CD4-positive, alpha-beta T cell treated with Interleukin-10 for 1 hour (primary cell): ENCODE data around the gene RO60.
A peak's percentile ranks its signal among the peaks of the same experiment; 100 is the strongest.

Source experiments
- DNase-seq: peaks from one replicate; pipeline ENCODE4 v3.0.0-alpha.2; 2020

The RO60 gene

DNA sequence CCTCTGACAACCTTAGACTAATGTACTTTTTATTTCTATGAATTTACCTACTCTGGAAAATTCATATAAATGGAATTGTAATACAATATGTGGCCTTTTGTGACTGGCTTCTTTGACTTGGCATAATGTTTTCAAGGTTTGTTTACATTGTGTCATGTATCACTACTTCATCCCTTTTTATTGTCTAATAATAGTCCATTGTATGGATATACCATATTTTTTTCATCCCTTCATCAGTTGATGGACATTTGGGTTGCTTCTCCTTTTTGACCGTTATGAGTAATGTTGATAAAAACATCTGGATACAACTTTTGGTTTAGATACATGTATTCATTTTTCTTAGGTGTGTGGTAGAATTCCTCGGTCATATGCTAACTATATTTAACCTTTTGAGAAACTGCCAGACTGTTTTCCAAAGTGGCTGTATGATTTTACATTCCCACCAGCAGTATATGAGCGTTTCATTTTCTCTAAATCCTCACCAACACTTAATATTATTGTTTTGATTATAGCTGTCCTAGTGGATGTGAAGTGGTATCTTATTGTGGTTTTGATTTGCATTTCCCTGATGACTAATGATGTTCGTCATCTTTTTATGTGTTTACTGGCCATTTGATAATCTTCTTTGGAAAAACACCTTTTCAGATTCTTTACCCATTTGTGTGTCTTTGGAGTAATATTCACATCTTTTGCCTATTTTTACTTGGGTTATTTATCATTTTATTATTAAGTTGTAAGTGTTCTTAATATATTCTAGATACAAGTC lies 3.5 kb downstream of the RO60 start:
- no peak for DNase-seq

DNA sequence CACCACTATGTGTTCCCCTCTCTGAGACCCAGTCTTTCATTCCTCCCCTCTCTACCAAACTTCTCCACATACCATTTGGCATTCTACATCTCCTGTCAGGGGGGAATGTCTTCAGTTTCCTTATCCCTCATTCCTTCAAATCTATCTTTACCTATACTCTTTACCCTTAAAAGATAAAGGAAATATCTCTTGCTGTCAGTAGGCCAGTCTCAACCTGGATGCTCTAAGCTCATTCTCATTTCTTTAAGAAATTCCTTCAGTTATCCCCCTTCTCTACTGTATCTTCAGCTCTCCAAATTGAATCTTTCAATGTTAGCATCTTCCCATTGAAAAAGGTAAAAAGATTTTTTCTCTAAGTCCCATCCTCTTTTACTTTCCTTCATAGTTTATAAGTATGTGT lies 6.5 kb downstream of the RO60 start:
- DNase-seq, result no peak

DNA sequence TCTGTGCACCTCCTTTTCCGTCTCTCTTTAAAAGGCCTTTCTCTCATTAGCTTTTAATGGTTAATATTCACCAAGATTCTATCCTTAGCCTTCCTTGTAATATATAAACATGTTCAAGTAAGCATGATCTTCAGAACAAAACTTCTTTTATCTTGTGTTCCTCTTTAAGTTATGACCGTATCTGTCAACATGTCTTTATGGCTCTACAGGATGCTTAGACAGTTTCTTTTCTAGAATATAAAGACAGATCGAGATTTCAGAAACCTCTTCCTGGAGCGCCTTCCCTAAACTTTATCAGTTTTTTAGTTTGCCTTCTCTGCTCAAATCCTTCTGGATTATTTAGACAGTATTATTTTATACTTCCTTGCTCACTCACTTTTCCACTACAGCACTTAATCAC lies 7.2 kb downstream of the RO60 start:
- no peak for DNase-seq

DNA sequence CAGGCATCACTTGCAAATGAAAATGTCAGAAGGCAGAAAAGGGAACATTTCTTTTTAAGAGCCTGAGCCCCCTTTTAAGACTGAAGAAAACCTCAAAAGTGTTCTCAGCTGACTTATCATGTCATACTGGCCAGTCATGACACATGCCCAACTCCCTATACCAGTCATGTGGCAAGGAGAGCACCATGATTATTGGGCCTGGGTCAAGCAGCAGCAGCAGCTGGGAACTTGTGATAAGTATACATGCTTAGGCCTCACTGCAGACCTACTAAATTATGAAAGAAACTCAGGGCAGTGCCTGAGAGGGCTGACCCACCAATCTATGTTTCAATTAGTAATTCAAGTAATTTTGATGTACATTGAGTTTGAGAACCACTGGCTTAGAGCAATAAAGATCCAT lies 8.6 kb downstream of the RO60 start:
- DNase-seq, result no peak

DNA sequence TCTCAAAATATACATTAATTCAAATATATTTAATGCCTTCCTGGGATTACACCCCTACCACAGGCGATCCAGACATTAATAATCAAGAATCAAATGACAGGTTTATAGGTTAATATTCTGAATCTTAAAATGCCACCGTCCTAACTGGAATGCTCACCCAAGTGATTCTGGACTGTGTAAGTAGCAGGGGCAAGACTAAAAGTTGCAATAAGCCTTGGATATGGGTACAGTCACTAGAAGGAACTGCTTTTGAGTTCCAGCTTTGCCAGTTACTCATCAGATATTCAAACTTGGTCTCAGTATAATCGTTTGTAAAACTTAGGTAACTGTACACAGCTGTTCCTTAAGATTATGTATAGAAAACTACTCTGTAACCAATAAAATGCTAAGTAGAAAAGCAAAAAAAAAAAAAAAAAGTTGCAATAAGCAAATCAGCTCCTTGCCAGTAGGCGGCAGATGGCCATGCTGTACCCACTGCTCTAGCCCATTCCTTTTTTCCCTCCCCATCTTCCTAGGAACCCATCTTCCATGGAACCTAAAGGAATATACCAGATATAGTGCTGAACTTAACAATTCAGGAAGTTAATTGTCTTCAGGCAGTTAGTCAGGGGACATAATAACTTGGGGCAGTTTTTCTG lies 10.5 kb downstream of the RO60 start:
- no peak for DNase-seq

DNA sequence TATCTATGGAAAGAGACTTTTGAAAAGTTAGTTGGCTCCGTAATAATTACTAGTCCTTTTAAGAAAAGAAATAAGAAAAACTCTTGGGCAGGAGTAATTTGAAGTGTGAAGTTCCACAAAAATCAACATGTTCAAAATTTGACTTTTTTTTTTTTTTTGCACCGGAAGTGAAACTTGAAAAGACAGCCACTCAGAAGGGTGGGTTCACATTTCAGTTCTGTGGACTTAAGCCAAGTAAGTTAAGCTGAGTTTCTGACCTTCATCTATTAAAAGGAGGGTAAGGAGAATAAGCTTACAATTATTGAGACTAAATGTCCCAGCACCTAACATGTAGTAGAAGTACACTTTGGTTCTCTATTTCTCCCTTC lies 11.0 kb downstream of the RO60 start:
- no peak for DNase-seq

DNA sequence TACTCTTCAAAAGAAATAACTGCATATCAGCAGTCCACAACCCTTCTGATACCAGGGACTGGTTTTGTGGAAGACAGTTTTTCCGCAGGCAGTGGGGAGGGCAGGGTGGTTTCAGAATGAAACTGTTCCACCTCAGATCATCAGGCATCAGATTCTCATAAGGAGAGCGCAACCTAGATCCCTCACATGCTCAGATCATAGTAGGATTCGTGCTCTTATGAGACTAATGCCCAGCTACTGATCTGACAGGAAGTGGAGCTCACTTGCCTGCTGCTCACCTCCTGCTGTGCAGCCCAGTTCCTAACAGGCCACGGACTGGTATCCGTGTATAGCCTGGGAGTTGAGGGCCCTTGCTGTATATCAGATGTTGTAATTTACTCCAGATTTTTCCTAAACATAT lies 11.5 kb downstream of the RO60 start:
- DNase-seq, result peak; percentile 15

DNA sequence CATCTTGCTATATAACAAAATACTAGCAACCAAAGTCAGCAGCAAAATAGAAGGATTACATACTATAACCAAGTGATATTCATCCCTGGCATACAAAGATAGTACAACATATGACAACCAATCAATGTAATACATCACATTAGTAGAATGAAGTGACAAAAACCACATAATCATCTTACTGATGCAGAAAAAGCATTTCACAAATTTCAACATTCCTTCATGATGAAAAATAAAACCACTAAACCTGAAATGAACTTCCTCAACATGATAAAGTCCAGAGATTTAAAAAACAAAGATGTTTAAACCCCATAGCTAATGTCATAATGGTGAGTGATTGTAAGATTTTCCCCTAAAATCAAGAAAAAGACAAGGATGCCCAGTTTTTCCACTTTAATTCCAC lies 18.6 kb downstream of the RO60 start:
- DNase-seq, result no peak

DNA sequence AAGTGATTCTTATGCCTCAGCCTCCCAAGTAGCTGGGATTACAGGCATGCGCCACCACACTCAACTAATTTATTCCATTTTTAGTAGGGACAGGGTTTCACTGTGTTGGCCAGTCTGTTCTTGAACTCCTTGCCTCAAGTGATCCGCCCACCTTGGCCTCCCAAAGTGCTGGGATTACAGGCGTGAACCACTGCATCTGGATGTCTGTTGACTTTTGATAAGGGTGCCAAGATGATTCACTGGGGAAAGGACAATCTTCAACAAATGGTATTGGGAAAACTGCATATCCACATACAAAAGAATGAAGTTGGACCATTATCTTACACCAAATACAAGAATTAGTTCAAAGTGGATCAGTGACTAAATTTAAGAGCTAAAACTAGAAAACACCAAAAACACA lies 19.8 kb downstream of the RO60 start:
- DNase-seq, result no peak

DNA sequence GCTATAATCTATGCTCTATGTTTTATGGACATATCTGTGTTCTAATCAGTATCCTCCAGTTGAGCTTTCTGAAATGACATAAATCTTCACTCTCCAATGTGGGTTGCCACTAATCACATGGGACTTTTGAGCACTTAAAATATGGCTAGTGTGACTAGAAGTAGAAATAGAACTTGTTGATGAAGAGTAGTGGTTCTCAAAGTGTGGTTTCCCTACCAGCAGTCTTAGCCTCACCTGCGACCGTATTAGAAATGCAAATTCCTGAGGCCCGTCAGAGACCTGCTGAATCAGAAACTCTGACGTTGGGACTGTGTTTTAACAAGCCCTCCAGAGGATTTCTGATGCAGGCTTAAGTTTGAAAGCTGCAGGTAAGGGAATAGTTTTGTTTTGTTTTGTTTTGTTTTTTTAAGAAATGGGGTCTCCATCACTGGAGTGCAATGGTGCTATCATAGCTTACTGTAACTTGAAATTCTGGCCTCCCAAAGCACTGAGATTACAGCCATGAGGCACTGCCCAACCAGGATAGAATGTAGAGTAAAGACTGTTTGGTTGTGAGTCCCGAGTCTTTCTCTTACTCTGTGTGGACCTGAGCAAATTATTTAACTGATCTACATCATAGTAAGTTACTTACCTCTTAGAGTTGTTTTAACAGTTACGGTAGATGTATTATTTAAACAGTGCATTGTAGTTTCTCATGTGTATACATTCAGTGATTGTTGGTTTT lies 24.1 kb downstream of the RO60 start:
- no peak for DNase-seq

DNA sequence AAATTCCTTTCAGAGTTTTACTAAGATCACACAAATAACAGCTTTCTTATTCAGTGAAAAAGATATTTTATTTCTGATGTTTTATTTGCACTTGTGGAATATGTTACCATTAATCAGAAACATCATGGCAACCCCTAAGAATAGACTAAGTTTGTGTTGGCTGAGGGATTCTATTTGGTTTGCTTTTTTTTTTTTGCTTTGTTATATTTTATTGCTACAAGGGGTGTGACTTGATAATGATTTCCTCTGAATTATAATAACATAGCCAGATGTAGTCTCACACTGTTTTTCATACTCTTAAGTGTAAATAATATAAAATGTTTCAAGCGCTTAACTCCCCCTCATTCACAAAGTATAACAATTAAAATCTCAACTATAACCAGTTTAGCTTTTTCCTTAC lies 25.9 kb downstream of the RO60 start:
- no peak for DNase-seq

DNA sequence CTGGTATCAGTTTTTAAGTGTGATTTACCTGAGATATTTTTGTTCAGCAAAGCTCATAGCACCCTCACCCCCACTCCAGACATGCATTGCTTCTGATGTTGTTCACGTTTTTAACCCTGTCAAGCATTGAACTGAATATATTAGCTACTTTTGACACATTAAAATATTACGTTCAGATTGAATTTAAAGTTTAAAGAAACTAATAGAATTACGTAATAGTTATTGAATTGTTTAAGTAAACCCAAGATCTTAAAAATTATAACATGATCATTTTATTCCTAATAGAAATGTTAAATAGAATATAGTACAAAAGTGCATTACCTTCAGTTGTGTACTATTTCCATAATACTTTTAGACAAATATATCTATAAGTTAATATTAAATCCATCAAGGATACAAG lies 26.9 kb downstream of the RO60 start:
- no peak for DNase-seq

DNA sequence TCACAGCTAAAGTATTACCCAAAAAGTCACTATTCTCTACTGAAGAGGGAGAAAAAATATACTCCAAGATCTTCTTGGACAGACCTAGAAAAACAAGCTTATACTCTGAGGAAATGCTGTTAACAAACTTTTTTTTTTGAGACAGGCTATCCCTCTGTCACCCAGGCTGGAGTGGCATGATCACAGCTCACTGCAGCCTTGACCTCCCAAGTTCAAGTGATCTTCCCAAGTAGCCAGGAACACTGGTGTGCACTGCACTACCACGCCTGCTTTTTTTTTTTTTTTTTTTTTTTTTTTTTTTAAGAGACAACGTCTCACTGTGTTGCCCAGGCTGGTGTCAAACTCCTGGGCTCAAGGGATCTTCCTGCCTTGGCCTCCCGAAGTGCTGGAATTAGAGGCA lies 28.5 kb downstream of the RO60 start:
- DNase-seq, result no peak

DNA sequence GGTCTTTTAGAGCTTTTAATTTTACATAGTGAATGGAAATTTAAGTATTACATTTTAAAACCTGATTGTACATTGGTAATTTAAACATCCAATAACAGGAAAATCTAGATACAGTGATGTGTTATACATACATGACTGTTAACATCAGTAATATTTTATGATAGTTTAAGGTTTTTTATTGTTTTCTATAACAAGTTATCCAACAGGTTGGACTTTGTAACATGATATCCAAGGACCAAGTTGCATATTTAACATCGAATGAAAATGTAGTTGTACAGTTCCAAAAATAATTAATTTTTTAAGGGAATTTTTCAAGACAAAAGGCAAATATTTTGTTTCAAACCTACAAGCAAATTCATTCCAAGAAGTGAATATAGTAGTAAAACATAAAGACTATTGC lies 31.5 kb downstream of the RO60 start:
- DNase-seq, result no peak

DNA sequence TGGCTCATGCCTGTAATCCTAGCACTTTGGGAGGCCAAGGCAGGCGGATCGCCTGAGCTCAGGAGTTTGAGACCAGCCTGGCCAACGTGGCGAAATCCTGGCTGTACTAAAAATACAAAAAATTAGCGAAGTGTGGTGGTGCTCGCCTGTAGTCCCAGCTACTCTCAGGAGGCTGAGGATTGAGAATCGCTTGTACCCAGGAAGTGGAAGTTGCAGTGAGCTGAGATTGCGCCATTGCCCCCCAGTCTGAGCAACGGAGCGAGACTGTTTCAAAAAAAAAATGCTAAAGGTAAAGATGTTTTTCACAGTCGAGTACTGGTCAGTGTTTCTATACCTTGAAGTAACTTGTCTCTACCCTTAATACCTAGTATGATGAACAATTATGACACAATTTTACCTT lies 34.7 kb downstream of the RO60 start:
- no peak for DNase-seq

DNA sequence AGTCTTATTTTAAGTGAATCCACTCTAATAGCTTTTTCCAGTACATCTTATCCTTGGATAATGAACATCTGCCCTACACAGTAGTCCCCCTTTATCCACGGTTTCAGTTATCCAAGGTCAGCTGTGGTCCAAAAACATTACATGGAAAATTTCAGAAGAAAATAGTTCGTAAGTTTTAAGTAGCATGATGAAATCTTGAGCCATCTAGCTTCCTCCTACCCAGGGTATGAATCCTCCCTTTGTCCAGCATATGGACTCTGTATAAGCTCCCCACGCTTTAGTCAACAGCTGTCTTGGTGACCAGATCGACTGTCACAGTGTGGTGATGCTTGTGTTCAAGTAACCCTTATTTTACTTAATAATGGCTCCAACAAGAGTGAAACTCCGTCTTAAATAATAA lies 43.2 kb downstream of the RO60 start:
- DNase-seq, result no peak

DNA sequence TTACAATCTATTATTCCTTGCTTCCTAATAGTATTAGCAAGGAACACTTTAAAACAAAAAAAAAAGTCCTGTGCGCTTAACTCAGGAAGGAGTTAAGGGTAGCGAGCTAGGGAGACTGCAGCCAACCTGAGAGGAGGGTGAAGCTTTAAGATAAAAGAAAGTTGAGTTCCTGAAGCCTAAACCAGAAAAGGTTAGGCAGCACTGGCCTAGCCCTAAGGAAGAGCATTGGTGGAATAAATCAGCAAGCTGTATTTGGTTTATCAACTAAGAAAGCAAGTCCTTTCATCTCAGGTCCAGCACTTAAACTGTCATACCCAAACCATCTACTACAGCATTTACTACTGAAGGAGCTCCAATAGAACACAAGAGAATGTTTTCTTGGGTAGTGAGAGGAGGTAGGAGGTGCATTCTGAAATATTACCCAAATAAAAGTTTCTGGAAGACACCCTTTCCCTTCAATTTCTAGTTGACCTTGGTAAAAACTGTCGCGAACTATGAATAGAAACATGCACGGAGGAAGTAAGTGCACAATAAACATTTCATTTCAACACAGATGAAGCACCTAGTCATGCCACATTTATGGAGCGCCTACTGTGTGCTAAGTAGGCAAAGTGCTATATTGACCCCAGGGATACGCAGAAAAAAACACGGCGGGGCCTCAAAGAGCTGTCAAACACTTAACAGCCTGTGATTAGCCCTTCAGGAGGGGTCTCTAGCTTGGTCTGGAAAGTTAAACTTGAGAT lies 44.5 kb downstream of the RO60 start:
- DNase-seq, result no peak

DNA sequence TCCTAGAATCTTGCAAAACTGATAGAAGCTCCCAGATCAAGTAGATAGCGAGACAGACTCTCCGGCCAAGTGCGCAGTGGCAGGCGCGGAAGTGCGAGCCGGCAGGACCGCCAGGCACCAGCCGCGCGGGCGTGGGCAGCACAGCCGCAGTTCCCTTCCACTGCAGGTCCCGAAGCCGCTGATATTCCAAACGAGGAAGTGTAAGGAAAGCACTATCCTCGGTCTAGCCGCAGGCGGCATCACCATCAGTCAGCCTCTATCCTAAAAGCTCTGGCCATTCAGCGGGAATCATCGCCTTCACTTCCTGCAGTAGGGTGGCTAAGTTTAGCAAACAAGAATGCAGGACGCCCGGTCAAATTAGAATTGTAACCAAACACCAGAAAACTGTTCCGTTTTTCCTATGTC lies 45.1 kb downstream of the RO60 start:
- no peak for DNase-seq

DNA sequence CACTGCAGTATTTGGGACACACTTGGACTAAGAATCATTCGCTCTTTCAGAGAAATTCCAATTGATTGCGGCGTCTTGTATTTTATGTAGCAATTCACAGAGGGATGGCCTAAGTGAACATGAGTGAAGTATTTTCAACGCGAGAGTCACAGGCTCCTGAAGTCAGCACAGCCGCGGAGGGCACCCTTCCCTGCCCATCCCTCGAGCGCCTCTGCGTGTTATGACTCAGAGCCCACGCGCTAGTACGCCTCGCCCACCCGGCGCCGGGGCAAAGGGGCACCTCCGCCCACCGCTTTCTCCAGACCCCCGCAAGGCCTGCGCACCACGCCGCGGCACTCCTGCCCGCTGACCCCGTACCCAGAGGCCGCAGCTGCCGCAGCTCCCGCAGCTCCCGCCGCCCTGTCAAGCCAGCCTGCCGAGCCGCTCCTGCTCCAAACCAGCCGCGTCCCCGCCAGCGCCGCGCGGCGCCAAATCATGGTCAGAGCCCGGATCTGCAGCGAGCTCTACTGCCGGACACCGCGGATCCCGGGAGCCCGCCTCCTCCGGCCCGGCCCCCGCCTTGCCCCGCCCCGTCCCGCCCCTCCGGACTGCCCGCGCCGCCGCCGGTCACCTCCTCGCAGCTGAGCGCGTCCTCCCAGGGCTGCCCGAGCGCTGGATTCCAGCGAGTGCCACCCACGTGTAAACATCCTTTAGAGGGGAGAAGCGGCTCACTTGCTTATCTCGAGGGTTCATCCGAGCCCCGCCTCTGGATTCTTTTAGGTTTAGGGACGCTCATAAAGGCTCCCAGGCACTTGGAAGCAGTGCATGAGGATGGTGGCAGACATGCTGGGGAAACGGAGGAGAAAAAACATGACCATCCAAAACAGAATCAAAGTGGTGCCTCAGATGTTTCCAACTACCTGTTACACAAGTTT lies 45.8 kb downstream of the RO60 start, which contains the start of gene GLRX2:
TSS of gene GLRX2 (minus strand) at position 508 of the 914 bp plus-strand sequence. CDS start at position 476, 32 bp downstream.
- peak; percentile 58 for DNase-seq

DNA sequence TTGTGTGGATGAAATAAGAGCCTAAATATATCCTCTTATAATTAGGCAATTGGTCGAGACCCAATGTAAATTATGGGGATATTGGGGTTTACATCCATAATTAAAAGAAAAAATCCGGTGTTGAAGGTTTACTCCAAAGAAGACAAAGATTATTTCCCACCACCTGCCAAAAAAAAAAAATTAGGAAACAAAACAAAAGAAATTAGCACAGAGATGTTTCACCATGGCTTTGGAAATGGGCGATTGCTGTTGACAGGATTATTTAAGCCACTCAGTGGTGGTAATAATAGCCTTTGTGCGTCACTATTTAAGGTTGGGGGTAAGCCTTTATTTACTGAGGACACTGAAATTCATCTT lies 46.4 kb downstream of the RO60 start:
- DNase-seq, result no peak

DNA sequence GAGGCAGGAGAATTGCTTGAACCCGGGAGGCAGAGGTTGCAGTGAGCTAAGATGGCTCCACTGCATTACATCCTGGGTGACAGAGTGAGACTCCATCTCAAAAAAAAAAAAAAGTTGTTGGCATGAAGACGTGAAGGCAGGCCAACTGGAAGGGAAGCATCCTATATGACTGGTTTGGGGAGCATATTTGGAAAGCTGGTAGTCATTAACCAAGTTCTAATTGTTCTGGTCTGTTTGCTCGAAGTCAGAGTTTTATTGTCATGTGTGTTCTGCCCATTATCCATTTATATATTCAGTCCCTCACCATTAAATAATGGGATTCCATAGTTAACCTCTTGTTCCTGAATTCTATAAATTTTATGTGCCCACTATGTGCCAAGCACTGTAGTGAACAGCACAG lies 49.1 kb downstream of the RO60 start:
- no peak for DNase-seq
